Measurements from ENCODE around the gene ASXL1. TPM values are rescaled to one million over a fixed set of nuclear protein-coding genes. Genes with fewer than 3 reads are reported as not detected.

Gene ASXL1
- total RNA-seq, 1 donor from 2014 or later: 140 TPM

DNA sequence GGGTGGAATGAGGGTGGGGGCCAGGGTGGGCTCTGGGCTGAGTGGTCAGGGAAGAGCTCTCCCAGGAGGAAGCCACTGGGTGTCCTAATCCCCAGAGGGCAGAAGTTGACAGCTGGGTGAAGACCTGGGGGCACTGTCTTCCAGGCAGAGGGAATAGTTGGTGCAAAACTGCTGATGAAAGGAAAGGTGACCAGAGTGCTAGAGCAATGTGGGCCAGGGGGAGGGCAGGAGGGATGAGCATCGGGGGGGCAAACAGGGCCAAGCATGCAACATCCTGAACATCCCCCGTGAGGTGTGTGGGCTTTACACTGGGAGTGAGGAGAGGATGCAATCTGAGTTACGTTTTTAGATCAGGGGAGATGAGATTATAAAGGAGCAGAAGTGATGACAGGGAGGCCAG lies 129.2 kb downstream of the ASXL1 start:
- peaks cover 2% of the 10 kb centered on the region for H3K9me3 Mint-ChIP-seq
- H3K4me3 Mint-ChIP-seq: peak overlapping the region; percentile 21
- no peaks in the 10 kb centered on the region for H3K36me3 Mint-ChIP-seq (ENCODE audit: low read depth)
- DNase-seq (ENCODE audit: low read depth, low spot score): no peak
- TF ChIP-seq, protein P1, sequence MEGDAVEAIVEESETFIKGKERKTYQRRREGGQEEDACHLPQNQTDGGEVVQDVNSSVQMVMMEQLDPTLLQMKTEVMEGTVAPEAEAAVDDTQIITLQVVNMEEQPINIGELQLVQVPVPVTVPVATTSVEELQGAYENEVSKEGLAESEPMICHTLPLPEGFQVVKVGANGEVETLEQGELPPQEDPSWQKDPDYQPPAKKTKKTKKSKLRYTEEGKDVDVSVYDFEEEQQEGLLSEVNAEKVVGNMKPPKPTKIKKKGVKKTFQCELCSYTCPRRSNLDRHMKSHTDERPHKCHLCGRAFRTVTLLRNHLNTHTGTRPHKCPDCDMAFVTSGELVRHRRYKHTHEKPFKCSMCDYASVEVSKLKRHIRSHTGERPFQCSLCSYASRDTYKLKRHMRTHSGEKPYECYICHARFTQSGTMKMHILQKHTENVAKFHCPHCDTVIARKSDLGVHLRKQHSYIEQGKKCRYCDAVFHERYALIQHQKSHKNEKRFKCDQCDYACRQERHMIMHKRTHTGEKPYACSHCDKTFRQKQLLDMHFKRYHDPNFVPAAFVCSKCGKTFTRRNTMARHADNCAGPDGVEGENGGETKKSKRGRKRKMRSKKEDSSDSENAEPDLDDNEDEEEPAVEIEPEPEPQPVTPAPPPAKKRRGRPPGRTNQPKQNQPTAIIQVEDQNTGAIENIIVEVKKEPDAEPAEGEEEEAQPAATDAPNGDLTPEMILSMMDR (conservative IDR thresholded peaks at IDR 0.05): no peak
- H3K27ac Mint-ChIP-seq (ENCODE audit: unreplicated experiment): no peak overlapping the region
- H3K27me3 Mint-ChIP-seq (ENCODE audit: low read depth): peaks cover 6% of the 10 kb centered on the region
- H3K4me1 Mint-ChIP-seq: peaks cover 20% of the 10 kb centered on the region

DNA sequence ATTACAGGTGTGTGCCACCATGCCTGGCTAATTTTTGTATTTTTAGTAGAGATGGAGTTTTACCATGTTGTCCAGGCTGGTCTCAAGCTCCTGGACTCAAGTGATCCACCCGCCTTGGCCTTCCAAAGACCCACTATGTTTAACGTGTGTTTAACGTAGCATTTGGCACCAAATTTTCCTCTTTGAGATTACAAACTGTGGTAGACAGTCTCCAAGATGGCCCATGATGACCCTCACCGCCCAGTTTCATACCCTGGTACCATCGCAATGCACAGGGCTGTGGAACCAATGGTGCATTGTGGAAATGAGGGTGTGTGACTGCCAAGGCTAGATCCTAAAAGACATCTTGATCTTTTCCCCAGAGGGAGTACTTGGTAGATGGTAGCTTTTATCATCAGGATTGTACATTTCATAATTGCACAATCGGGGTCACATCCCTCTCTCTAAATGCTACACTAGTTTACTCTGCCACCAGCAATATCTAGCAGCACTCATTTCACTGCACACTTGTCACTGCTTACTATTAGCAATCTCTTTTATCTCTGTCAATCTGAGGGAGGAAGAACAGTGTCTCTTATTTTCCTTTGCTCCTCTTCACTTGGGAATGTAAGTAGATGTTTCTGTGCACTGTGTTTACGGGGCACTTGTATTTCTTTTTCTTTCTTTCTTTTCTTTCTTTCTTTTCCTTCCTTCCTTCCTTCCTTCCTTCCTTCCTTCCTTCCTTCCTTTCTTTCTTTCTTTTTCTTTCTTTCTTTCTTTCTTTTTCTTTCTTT lies 130.1 kb downstream of the ASXL1 start:
- Mint-ChIP-seq H3K9me3 (peaks cover 2% of the 10 kb centered on the region), H3K36me3 (ENCODE audit: low read depth) (no peaks in the 10 kb centered on the region), H3K27ac (ENCODE audit: unreplicated experiment) (no peak overlapping the region), H3K27me3 (ENCODE audit: low read depth) (peaks cover 6% of the 10 kb centered on the region), H3K4me3 (no peak overlapping the region), H3K4me1 (peaks cover 25% of the 10 kb centered on the region)
- TF ChIP-seq, protein P1 (conservative IDR thresholded peaks at IDR 0.05): no peak
- DNase-seq (ENCODE audit: low read depth, low spot score): no peak

Other genes with a start within 250 kb of the ASXL1 start
- gene TM9SF4, start 248.6 kb upstream of the ASXL1 start, total RNA-seq: 76.7 and 76.8 TPM in 2 replicates
- 70.4 and 71.1 TPM in 2 replicates for gene PLAGL2, start 150.6 kb upstream of the ASXL1 start, total RNA-seq
- gene POFUT1, start 150.5 kb upstream of the ASXL1 start, total RNA-seq: 47.5 and 51.4 TPM in 2 replicates
- gene KIF3B, start 80.7 kb upstream of the ASXL1 start, total RNA-seq: 44.0 and 45.5 TPM in 2 replicates
- gene NOL4L, start 227.0 kb downstream of the ASXL1 start, total RNA-seq: 52.3 and 53.6 TPM in 2 replicates